Measurements from ENCODE around the gene C7orf33. TPM values are rescaled to one million over a fixed set of nuclear protein-coding genes. Genes with fewer than 3 reads are reported as not detected.

Gene C7orf33, protein sequence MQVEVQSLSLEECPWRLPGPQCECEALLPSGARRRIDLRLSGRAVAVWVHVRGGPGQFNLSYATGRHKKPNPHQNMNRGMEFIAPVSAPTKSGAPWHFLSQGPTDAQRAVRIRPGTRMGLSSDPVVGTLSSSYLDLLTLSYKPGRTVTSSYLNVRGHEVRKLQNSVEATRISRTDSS
- not detected for total RNA-seq

DNA sequence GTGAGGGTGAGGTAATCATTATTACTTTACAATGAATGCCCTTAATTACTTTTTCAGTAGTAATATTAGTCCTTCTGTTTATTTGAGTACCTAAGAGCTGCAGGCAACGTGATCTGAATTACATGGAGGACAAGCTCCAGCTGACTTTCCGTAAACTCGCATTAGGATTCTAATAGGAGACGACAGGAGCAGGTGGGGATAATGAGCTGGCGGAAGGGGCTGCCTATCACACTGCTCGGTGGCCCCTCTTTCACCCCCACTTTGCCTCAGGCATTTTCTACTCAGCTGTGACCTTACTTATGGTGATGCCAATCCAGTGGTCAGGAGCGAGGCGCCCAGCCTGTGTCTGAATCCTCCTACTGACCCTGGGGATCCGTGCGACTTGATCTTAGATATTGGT is at the start of gene C7orf33:
Gene C7orf33, plus strand, starts transcription at position 296 of the 400 bp plus-strand sequence. CDS start 160 bp downstream, outside the sequence.
- 67% methylated on average over 10 of the region's 10 CpGs for WGBS
- Histone ChIP-seq H3K27ac (no peak within 1 kb of the TSS), H3K27me3 (peaks cover 20% of the 10 kb centered on the region), H3K36me3 (no peaks in the 10 kb centered on the region), H3K9me3 (no peaks in the 10 kb centered on the region), H3K4me1 (no peaks in the 10 kb centered on the region), H3K4me3 (no peak within 1 kb of the TSS)
- no peak for TF ChIP-seq EP300 (IDR thresholded peaks at IDR 0.05)
- TF ChIP-seq POLR2AphosphoS5 (IDR thresholded peaks at IDR 0.05): no peak
- TF ChIP-seq POLR2A (IDR thresholded peaks at IDR 0.05): no peak
- TF ChIP-seq, protein P1, sequence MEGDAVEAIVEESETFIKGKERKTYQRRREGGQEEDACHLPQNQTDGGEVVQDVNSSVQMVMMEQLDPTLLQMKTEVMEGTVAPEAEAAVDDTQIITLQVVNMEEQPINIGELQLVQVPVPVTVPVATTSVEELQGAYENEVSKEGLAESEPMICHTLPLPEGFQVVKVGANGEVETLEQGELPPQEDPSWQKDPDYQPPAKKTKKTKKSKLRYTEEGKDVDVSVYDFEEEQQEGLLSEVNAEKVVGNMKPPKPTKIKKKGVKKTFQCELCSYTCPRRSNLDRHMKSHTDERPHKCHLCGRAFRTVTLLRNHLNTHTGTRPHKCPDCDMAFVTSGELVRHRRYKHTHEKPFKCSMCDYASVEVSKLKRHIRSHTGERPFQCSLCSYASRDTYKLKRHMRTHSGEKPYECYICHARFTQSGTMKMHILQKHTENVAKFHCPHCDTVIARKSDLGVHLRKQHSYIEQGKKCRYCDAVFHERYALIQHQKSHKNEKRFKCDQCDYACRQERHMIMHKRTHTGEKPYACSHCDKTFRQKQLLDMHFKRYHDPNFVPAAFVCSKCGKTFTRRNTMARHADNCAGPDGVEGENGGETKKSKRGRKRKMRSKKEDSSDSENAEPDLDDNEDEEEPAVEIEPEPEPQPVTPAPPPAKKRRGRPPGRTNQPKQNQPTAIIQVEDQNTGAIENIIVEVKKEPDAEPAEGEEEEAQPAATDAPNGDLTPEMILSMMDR (IDR thresholded peaks at IDR 0.05): no peak
- no peak for DNase-seq (ENCODE audit: low spot score in 2 of 2)

DNA sequence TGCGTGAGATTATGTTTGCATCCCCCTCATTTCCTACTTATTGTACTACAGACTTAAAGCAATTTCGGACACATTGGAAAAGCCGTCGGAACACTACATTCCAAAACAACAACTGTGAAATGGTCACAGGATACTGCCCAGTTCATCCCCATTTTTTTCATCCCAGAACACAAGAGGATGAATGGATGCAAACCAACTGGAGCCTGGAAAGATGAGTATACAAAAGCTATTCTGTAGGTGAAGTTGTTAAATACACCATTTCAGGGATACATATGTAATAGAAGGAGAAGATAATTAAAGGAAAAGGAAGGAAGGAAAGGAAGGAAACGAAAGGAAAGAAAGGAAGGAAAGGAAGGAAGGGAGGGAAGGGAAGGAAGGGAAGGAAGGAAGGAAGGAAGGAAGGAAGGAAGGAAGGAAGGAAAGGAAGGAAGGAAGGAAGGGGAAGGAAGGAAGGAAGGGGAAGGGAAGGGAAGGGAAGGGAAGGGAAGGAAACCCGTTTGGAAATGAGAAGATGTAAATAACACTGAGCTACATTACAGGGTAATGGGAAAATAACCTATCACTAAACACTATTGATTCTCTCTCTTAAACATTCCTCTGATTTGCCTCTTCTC is 48.6 kb upstream of the C7orf33 start:
- no peaks in the 10 kb centered on the region for H3K27me3 ChIP-seq
- no peaks in the 10 kb centered on the region for H3K36me3 ChIP-seq
- H3K4me1 ChIP-seq: no peaks in the 10 kb centered on the region
- H3K9me3 ChIP-seq: no peaks in the 10 kb centered on the region
- no peak for TF ChIP-seq POLR2AphosphoS5 (IDR thresholded peaks at IDR 0.05)
- no peak for TF ChIP-seq POLR2A (IDR thresholded peaks at IDR 0.05)
- TF ChIP-seq EP300 (IDR thresholded peaks at IDR 0.05): no peak
- TF ChIP-seq, protein P1 (IDR thresholded peaks at IDR 0.05): no peak
- no peak for DNase-seq (ENCODE audit: low spot score in 2 of 2)
- H3K27ac ChIP-seq: no peak overlapping the region
- no peak overlapping the region for H3K4me3 ChIP-seq
- WGBS: 92% methylated on average over 6 of the region's 6 CpGs

DNA sequence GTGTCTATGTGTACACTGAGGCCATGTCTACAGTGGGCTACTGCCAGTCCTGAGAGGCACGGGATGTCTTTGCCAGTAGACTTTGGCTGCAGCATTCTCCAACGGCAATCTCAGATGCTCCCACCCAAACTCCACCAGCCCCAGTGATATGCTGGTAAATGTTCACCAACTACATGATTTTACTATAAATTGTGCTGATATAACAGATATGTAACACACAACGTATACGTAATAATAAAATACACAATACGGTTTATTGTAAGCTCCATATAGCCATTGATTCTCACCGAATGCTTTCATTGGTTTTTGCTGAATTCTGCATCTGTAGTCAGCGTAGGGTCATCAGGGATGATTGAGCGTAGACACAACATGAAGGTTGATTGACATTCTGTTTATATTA is 47.3 kb upstream of the C7orf33 start:
- no peaks in the 10 kb centered on the region for H3K4me1 ChIP-seq
- no peaks in the 10 kb centered on the region for H3K36me3 ChIP-seq
- no peaks in the 10 kb centered on the region for H3K27me3 ChIP-seq
- H3K9me3 ChIP-seq: no peaks in the 10 kb centered on the region
- H3K4me3 ChIP-seq: no peak overlapping the region
- TF ChIP-seq, protein P1 (IDR thresholded peaks at IDR 0.05): no peak
- TF ChIP-seq POLR2A (IDR thresholded peaks at IDR 0.05): no peak
- WGBS: 97% methylated on average over 8 of the region's 8 CpGs
- DNase-seq (ENCODE audit: low spot score in 2 of 2): no peak
- no peak overlapping the region for H3K27ac ChIP-seq

DNA sequence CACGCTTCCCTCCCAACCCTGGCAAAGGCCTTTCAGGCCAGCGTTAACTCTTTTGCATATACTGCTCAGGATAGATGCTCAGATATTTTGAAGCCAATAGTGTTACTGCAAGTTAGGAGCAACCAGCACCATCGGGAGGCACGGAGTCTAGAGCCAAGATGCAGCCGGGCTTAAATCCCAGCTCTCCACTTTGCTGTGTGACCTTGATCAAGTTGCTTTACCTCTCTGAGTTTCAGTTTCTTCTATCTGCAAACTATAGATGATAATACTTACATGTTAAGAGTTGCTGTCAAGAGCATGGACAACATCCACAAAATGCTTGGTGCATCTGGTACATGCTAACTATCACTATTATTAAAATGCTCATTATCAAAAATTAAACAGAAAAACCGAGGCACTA is 45.4 kb upstream of the C7orf33 start:
- Histone ChIP-seq H3K27me3 (no peaks in the 10 kb centered on the region), H3K36me3 (no peaks in the 10 kb centered on the region), H3K4me1 (no peaks in the 10 kb centered on the region), H3K27ac (no peak overlapping the region), H3K4me3 (no peak overlapping the region), H3K9me3 (no peaks in the 10 kb centered on the region)
- DNase-seq (ENCODE audit: low spot score in 2 of 2): no peak
- WGBS: 95% methylated on average over 6 of the region's 6 CpGs
- TF ChIP-seq POLR2AphosphoS5 (IDR thresholded peaks at IDR 0.05) (no peak), EP300 (IDR thresholded peaks at IDR 0.05) (no peak), POLR2A (IDR thresholded peaks at IDR 0.05) (no peak)
- TF ChIP-seq, protein P1 (IDR thresholded peaks at IDR 0.05): no peak

DNA sequence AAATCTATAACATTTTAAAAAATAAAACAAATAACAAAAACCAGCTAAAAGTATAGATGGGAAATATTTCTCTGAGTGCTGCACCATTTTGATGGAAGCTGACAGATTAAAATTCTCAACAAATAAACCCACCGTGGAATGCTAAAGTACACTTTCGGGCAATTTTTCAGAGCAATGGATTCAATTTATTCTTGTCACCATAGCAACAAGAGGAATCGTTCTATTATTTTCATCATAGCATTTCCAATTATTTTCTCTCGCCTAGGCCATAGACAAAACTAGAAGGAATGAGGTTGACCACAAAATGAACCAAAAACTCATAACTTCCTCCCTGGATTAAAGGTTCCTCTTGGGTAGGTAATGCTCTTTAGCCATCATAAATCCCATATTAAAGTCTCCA is 44.6 kb upstream of the C7orf33 start:
- no peaks in the 10 kb centered on the region for H3K9me3 ChIP-seq
- H3K36me3 ChIP-seq: no peaks in the 10 kb centered on the region
- H3K4me1 ChIP-seq: no peaks in the 10 kb centered on the region
- no peak overlapping the region for H3K27ac ChIP-seq
- no peak for DNase-seq (ENCODE audit: low spot score in 2 of 2)
- no peaks in the 10 kb centered on the region for H3K27me3 ChIP-seq
- no peak overlapping the region for H3K4me3 ChIP-seq
- TF ChIP-seq EP300 (IDR thresholded peaks at IDR 0.05) (no peak), POLR2AphosphoS5 (IDR thresholded peaks at IDR 0.05) (no peak), POLR2A (IDR thresholded peaks at IDR 0.05) (no peak)
- TF ChIP-seq, protein P1 (IDR thresholded peaks at IDR 0.05): no peak
- WGBS: 77% methylated on average over 4 of the region's 4 CpGs
